ENCODE data around the gene FTH1. TPM values are rescaled to one million over a fixed set of nuclear protein-coding genes. Genes with fewer than 3 reads are reported as not detected.

FTH1 gene
- total RNA-seq, 1 experiment from 2014 or later = 1,565 TPM

DNA sequence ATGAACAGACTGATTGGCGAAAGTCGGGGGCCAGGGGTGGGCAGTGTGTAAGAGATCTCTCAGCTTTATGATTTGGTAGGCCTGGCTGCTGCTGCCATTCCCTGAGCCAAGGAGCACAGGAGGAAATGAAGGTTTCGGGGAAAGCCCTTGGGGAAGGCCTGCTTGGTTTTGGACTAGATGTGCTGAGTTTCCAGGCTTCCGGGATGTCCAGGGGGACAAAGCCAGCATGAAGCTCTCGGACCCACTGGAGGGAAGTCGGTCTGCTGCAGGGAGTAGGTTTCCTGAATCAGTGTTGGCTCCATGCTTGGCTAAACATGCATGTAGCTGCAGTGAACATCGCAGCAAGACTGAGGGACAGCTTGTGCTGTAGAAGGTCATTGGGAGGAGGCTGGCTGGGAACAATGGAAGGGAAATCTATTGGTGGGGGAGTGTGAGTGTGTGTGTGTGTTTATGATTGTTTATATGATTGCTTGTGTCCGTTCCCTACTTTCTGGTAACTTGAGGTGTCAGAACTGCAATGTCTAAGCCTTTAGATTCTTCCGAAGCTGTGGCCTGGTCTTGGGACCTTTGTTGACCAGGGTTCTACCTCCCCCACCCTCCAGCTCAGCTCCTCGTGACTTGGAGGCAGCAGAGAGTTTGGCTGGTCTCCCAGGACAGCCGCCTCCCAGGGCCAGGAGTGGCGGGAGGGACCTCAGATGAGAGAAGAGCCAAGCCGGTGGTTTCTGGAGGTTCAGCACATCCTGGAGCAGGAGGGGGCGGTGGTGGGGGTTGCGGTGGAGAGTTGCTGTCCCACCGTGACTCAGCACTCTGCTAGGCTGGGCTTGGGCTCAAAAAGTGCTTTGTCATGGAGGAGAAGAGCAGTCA, 4.0 kb upstream of the FTH1 start:
- Mint-ChIP-seq H3K36me3 (ENCODE audit: insufficient read depth, unreplicated experiment) (peaks cover 38% of the 10 kb centered on the region), H3K27me3 (ENCODE audit: insufficient read depth, unreplicated experiment) (no peaks in the 10 kb centered on the region), H3K4me1 (ENCODE audit: low read depth, unreplicated experiment) (peaks cover 49% of the 10 kb centered on the region), H3K4me3 (ENCODE audit: unreplicated experiment) (no peak overlapping the region), H3K9me3 (ENCODE audit: unreplicated experiment) (no peaks in the 10 kb centered on the region), H3K27ac (ENCODE audit: unreplicated experiment) (peak overlapping the region; percentile 85)
- intact Hi-C loops (cut with micrococcal nuclease; ENCODE audit: unreplicated experiment) = loop anchor here (2.0 kb wide), 1 partner anchor 53 kb away; no protein-coding TSS in a partner anchor
- Histone ChIP-seq H3K9me3 (no peaks in the 10 kb centered on the region), H3K4me1 (peaks cover 36% of the 10 kb centered on the region), H3K27me3 (replicated peaks; ENCODE audit: control insufficient read depth, insufficient read depth, low read length) (no peaks in the 10 kb centered on the region), H3K36me3 (ENCODE audit: control insufficient read depth, insufficient read depth, low read length) (peaks cover 1% of the 10 kb centered on the region; the same call in 1 of the 2 replicates), H3K4me3 (ENCODE audit: low read depth, low read length) (no peak overlapping the region)
- CTCF ChIA-PET = interaction anchor here (2.1 kb wide), 1 partner anchor 24 kb away, joined by 10 read pairs; no protein-coding TSS in a partner anchor
- peak; percentile 64 to 86 for DNase-seq
- TF ChIP-seq, protein P1, sequence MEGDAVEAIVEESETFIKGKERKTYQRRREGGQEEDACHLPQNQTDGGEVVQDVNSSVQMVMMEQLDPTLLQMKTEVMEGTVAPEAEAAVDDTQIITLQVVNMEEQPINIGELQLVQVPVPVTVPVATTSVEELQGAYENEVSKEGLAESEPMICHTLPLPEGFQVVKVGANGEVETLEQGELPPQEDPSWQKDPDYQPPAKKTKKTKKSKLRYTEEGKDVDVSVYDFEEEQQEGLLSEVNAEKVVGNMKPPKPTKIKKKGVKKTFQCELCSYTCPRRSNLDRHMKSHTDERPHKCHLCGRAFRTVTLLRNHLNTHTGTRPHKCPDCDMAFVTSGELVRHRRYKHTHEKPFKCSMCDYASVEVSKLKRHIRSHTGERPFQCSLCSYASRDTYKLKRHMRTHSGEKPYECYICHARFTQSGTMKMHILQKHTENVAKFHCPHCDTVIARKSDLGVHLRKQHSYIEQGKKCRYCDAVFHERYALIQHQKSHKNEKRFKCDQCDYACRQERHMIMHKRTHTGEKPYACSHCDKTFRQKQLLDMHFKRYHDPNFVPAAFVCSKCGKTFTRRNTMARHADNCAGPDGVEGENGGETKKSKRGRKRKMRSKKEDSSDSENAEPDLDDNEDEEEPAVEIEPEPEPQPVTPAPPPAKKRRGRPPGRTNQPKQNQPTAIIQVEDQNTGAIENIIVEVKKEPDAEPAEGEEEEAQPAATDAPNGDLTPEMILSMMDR (IDR thresholded peaks at IDR 0.05; ENCODE audit: insufficient read depth in 1 of 2, low read depth in 1 of 2, low read length in 1 of 2, severe bottlenecking in 1 of 2, unreplicated experiment in 1 of 2) = no peak
- POLR2A ChIA-PET = interaction anchor here (0.6 kb wide), 1 partner anchor 403 kb away, joined by 4 read pairs; no protein-coding TSS in a partner anchor
- BruUV-seq (replicated peaks) = no TSS peak

DNA sequence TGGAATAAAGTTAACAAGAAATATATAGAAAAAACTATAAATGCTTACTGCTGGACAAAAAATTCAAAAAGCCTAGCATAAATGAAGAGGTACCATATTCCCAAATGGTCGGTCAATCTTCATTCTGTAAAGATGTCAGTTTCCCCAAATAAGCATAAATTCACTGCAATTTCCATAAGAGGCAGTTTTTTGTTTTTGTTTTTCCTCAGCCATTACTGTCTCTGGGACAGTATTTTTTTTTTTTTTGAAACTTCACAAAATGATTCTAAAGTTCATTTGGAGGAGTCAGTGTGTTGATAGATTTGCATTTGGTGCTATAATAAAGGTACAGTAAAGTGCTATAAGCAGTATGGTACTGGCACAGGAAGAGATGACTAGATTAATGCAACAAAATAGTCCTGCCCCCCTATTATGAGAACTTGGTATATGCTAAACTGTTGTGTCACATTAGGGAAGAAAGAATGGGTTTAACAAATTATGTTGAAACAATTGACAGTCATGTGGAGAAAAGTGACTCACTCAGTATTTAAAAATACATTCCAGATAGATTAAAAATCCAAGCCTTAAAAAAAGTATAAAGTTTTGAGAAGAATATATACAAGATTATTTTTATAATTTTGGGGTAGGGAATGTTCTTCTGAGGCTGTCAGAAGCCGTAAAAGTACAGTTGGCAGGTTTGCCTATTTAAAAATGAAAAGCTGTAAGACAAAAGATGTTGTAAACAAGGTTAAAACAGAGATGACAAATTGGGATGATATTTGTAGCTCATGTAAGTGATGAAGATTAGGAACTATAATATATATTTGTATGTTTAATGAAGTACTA, 2.6 kb upstream of the FTH1 start:
- Mint-ChIP-seq H3K27me3 (ENCODE audit: insufficient read depth, unreplicated experiment) (no peaks in the 10 kb centered on the region), H3K36me3 (ENCODE audit: insufficient read depth, unreplicated experiment) (peaks cover 53% of the 10 kb centered on the region), H3K27ac (ENCODE audit: unreplicated experiment) (peak overlapping the region; percentile 93), H3K4me3 (ENCODE audit: unreplicated experiment) (no peak overlapping the region), H3K4me1 (ENCODE audit: low read depth, unreplicated experiment) (peaks cover 51% of the 10 kb centered on the region), H3K9me3 (ENCODE audit: unreplicated experiment) (no peaks in the 10 kb centered on the region)
- Histone ChIP-seq H3K27me3 (replicated peaks; ENCODE audit: control insufficient read depth, insufficient read depth, low read length) (no peaks in the 10 kb centered on the region), H3K36me3 (ENCODE audit: control insufficient read depth, insufficient read depth, low read length) (peaks cover 6% of the 10 kb centered on the region), H3K4me3 (ENCODE audit: low read depth, low read length) (no peak overlapping the region), H3K4me1 (peaks cover 49% of the 10 kb centered on the region), H3K9me3 (no peaks in the 10 kb centered on the region)
- no TSS peak for BruUV-seq (replicated peaks)
- CTCF ChIA-PET = no interaction called here
- POLR2A ChIA-PET = interaction anchor here (0.7 kb wide), 1 partner anchor 10 kb away, joined by 3 read pairs; no protein-coding TSS in a partner anchor
- intact Hi-C loops (cut with micrococcal nuclease; ENCODE audit: unreplicated experiment) = loop anchor here (5.0 kb wide), 1 partner anchor 153 kb away; the partner anchor contains the start of gene FADS1
- TF ChIP-seq, protein P1 (IDR thresholded peaks at IDR 0.05; ENCODE audit: insufficient read depth in 1 of 2, low read depth in 1 of 2, low read length in 1 of 2, severe bottlenecking in 1 of 2, unreplicated experiment in 1 of 2) = no peak
- no peak for DNase-seq

DNA sequence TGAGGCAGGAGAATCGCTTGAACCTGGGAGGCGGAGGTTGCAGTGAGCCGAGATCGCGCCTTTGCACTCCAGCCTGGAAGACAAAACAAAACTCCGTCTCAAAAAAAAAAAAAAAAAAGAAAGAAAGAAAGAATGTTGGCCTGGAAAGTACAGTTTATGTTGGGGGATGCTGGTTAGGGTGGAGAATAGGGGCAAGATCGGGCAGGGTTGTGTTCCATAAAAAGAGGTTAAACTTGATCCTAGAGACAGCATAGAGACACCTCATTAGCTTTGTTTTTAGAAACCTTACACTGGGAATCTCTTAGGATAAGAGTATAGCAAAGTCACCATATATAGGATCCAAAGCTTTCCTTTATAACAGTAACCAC, 1.9 kb upstream of the FTH1 start:
- H3K27ac Mint-ChIP-seq (ENCODE audit: unreplicated experiment) = peak overlapping the region; percentile 93
- Histone ChIP-seq H3K9me3 (no peaks in the 10 kb centered on the region), H3K4me3 (ENCODE audit: low read depth, low read length) (no peak overlapping the region), H3K27me3 (replicated peaks; ENCODE audit: control insufficient read depth, insufficient read depth, low read length) (no peaks in the 10 kb centered on the region), H3K36me3 (ENCODE audit: control insufficient read depth, insufficient read depth, low read length) (peaks cover 6% of the 10 kb centered on the region), H3K4me1 (peaks cover 52% of the 10 kb centered on the region)
- H3K4me3 Mint-ChIP-seq (ENCODE audit: unreplicated experiment) = peak overlapping the region; percentile 81
- H3K4me1 Mint-ChIP-seq (ENCODE audit: low read depth, unreplicated experiment) = peaks cover 56% of the 10 kb centered on the region
- DNase-seq = no peak
- TF ChIP-seq, protein P1 (IDR thresholded peaks at IDR 0.05; ENCODE audit: insufficient read depth in 1 of 2, low read depth in 1 of 2, low read length in 1 of 2, severe bottlenecking in 1 of 2, unreplicated experiment in 1 of 2) = no peak
- no peaks in the 10 kb centered on the region for H3K9me3 Mint-ChIP-seq (ENCODE audit: unreplicated experiment)
- BruUV-seq (replicated peaks) = no TSS peak
- no peaks in the 10 kb centered on the region for H3K27me3 Mint-ChIP-seq (ENCODE audit: insufficient read depth, unreplicated experiment)
- H3K36me3 Mint-ChIP-seq (ENCODE audit: insufficient read depth, unreplicated experiment) = peaks cover 59% of the 10 kb centered on the region
- ChIA-PET POLR2A (interaction anchor here (0.7 to 3.1 kb wide), 2 partner anchors 10 to 20 kb away, joined by 3 to 36 read pairs; partner anchors contain the start of gene BEST1), CTCF (interaction anchor here (1.0 to 2.7 kb wide), 2 partner anchors 71 to 139 kb away, joined by 4 to 13 read pairs; no protein-coding TSS in a partner anchor)
- intact Hi-C loops (cut with micrococcal nuclease; ENCODE audit: unreplicated experiment) = loop anchor here (5.0 kb wide), 1 partner anchor 152 kb away; the partner anchor contains the start of gene FADS1
